ENCODE data around the gene MEF2A.

The MEF2A gene

DNA sequence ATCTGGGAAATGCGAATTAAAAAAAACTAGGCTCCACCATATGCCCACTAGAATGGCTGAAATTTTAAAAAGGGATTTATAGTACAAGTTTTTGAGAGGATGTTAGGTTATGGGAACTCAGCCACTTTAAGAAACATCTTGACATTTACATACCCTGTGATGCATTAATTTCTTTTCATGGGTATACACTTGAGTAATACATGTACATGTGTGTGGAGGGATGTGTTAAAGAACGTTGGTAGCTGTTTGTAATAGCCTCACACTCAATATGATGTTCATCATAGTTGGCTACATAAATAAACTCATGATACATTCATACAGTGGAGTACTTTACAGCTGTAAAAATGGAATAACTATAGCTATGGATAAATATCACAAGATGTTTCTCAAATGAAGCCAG is 40.9 kb downstream of the MEF2A start:
- no peak for FAIRE-seq

DNA sequence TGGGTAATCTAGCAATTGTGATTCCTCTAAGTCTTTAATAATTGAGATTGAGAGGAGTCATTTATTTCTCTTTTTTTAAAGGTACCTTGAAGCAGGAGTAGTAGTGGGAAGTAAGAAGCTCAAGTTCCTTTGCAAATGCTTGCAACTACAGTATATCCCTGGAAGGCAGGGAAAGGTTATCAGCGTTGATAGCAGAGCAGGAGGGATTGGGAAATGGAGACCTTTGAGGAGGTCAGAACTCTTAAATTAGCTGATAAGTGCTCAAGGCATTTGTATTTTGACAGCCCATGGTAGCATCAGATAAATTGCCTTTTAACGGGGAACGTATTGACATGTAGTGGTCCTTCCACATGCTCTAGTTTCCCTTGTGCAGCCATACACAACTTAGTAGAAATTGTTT is 47.7 kb downstream of the MEF2A start:
- FAIRE-seq = no peak

DNA sequence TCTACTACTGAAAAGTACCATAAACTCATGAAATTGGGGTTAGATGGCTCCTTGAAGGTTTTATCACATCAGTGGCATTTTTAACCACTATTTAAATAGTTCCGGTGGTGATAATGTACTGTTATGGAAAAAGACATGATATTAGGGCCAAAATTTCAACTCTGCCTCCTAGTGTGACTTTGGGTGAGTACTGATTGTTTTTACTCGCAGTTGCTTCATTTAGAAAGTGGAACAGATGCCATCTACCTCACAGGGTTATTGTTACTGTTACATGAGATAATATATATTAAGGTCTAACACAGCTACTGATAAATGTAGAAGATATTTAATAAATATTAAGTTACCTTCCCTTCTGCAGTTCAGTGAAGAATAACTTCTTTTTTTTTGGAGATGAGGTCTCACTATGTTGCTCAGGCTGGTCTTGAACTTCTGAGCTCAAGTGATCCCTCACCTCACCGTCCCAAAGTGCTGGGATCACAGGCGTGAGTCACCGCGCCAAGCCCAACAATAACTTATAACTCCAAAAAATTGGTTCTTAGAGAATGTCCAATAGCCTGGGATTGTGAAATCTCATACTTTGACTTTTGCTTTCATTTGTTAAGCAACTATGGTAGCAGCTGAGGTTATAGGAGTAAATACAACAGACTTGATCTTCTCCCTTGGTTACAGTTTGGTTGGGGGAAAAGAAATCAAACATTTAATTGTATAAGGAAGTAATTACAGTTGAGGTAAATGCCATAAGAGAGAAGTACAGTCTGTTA is 48.3 kb downstream of the MEF2A start:
- no peak for FAIRE-seq

DNA sequence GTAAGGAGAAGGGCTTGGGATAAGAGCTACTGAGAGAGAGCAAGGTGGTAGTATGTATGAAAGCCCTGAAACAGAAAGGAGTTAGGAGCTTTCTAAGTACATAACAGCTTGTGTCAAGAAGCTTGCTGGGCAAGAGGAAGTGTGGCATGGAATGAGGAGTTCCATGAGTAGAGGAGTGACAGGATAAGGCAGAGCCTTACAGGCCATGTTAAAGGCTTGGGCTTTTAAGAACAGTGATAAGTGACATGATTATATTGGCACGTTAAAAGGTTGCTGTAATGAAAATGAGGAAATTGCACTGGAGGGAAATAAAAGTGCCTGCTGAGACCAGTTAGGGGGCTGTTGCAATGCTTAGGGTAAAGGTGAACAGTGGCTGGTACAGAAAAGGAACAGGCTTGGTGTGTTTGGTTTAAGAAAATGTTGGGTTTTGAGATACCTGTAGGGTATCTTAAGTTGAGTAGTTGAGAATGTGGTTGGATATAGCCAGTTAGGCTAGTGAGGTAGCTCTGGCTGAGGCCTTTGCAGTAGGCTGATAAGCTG is 49.0 kb downstream of the MEF2A start:
- FAIRE-seq = no peak

DNA sequence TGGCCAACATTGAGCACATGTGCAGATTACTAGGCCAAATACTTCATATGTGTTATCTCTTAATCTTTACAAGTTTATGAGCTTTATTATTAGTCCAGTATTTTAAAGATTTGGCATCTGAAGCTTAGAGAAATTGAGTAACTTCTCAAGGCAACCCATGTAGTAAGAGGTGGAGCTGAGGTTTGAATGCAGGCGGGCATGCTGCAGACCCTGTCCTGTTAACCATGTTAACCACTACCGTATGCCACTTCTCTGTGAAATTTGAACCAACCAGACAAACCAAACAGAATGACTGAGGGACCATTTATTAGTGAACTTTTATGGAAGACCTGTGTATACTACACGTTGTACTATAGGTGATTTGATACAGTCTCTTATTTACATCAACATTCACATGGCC is 49.7 kb downstream of the MEF2A start:
- no peak for FAIRE-seq

DNA sequence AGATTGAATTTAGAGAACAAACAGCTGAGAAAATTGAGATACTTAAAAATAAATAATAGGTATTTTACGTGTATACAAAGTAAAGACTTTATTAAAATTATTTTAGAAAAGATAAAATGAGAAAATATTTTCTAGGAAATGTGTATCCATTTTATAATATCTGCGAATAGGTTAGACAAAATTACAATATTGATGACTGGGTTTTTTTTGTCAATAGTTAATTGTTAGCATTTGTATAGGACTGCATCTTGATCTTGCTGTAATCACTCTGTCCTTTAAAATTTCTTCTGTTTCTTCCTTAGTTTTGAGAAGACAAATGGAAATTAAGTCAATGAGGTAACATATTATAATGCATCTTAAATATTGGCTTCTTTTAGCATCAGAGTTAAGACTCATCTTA is 50.3 kb downstream of the MEF2A start:
- FAIRE-seq = no peak

DNA sequence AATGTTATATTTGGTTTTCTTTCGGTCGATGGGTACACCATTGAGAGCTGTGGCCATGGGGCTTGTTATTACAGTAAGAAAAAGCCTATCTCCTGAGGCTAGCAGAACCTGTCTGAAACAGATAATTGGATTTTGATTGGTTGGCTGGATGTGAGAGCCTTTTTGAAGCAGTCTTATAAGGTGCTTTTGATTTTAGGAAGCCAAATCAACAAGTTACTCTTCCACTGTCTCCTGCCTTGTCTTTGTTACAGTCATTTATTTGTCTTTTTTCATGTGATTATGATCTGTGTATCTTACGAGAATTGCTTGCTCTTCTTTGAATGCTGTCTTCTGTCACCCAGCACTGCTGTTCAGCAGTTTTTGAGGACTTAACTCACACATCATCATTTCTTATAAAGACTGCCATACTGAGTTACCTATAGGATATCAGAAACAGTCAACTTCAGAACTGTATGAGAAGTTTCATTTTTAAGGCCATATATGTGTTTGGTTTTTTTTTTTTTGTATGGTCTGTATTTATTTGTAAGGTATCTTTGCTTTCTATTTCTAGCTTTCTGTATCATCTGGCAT is 51.1 kb downstream of the MEF2A start:
- peak; percentile 51 for FAIRE-seq

DNA sequence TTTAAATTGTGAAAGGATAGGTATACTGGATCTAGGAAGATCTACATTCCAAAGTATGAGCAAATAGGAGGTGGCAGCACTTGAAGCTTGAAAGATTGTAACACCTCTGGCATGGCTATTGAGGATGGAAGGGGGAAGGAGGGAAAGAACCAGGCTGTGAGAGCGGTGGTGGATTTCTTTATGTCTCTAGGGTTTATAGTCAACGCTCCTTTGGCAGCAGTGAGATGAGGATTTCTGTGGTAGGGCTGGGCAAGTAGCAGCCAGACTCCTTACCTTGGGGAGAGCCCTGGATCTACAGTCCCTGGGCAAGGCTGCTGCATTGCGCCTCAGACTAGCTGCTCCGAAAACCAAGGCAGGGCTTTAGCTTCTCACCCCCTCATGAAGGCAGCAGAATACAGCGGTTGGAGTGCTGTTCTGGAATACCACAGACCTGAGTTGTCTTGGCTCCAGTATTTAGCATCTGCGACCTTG is 53.2 kb downstream of the MEF2A start:
- FAIRE-seq = no peak

DNA sequence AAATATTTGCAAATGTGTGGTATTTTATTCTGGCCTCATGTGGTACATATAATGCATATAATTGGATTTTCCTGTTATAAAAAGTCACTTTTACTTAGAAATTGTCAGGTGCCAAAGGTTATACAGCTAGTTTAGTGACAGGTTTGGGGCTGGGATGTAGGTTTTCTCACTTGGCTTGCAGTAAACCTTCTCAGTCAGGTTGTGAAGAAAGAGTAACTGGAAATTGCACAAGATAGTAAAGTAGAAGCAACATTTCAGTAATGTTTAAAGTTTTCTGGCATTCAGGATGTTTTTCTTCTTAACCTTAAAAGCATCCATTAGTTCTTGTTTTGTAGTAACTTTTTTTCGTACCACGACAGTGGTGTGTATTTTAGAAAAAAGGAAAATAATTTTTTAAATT is 53.9 kb downstream of the MEF2A start:
- FAIRE-seq = no peak

DNA sequence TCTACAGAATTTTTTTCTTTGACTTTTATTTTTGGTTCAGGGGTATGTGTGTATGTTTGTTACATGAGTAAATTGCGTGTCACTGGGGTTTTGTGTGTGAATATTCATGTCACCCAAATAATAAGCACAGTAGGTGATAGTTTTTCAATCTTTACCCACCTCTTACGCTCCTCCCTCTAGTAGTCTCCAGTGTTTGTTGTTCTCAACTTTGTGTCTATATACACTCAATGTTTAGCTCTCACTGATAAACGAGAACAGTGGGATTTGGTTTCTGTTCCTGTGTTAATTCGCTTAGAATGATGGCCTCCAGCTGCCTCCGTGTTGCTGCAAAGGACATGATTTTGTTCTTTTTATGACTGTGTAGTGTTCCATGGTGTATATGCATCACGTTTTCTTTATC is 54.4 kb downstream of the MEF2A start:
- FAIRE-seq = peak; percentile 70

DNA sequence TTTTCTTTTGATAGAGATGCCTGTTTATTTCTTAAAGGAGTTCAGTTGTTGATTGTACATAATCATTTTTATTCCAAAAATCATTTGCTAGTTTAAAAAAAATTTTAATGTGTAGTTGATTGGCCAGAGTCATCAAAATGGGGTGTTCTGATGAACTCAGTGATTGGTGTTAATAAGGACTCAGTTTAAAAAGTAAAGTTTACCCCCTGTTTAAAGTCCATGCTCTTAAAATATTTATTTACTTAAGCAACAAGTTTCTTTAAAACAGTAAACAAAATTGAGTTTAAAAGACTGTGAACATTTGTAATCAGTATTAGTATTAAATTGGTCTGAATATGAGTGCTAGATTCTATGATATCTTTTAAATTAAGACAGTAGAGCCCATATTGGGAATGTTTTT is 56.0 kb downstream of the MEF2A start:
- no peak for FAIRE-seq

DNA sequence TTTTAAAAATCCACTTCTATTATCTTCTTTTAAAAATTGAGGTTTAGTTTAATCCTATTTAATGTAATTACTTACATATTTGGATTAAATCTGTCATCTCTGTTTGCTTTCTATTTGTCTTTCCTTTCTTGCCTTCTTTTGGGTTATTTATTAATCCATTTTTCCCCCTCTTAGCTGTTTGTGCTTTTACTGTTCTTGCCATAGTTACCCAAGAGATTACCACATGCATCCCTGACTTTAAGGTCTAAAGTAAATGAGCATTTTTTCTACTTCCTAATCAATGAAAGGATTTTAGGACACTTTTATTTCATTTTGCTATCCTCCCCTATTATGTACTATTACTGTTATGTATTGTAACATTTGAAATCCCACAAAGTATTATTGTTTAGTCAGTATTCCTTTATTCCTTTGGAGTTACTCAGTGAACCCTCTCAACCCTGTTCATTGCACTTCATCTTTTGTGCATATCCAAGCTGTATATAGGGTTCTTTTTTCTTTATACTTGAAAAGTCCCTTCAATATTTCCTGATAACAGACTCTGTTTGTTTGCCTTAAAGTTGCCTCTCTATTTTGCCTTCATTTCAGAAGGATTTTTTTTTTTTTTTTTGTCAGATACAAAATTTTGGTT is 62.7 kb downstream of the MEF2A start:
- FAIRE-seq = peak; percentile 97

DNA sequence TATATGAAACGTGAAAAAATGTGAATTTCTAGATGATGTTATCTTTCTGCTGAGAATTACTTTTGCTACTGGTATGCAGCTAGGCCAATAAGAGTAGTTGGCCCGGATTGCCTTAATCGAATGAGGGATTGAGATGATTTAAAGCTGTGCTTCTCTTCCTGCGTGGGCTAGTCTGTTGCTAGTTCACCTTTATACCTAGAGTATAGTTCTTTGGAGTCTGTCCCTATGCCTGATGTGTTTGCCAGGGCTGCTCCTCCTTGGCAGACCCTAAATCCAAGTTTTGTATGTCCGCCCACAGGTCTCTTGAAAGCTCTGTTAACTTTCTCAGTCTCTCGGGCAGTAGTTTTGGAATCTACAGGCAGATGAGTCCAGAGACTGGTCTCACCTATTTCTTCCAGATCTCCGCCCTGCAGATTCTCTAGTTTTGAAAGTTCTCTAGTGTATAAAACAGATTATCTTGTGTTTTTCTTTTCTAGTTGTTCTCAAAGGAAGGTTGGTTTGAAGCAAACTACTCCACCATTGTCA is 64.9 kb downstream of the MEF2A start:
- FAIRE-seq = no peak

DNA sequence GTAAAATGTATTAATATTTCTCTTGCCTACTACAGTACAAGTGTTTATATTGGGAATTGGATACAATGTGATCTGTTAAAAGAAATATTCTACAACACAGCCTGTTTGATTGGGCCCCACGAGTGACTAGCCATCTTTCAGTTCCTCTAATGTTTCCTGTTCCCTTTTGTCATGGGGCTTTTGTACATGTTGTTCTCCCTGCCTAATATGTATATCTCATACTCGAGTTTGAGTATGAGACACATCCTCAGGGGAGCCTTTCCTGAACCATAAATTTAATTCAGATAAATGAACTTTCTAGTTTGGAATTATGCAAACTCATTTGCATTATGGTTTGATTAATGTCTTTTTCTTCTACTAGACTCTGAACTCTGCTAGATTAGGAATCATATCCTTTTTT is 65.5 kb downstream of the MEF2A start:
- no peak for FAIRE-seq

DNA sequence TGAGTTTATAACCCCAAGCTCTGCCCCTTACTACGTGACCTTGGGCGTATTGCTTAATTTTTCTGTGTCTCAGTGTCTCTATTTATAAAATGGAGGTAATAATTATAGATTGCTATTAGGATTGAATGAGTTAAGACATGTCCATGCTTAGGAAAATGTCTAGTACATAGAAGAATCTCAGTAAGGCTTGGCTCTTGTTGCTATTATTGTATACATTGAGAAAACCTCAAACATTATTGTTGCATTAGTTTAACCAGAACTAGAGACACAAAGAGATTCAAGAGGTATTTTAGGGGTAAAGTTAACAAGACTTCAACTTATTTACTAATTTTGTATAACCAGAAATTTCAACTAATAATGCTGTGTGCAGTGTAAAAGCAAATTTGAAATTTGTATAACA is 66.7 kb downstream of the MEF2A start:
- no peak for FAIRE-seq

DNA sequence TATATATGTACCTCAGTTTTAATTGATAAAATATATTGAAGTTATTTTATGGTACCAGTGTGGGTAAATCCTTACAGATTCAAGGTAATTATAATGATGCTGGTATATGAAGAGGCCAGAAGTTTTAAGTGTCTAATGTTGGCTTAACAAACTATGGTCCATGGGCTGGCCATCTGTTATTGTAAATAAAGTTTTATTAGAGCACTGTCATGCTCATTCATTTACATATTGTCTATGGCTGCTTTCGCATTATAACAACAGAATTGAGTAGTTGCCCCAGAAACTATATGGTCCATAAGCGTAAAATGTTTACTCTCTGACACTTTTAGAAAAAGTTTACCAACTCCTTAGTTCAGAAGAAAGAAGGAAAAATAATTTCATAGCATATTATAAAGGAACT is 67.9 kb downstream of the MEF2A start:
- FAIRE-seq = no peak

DNA sequence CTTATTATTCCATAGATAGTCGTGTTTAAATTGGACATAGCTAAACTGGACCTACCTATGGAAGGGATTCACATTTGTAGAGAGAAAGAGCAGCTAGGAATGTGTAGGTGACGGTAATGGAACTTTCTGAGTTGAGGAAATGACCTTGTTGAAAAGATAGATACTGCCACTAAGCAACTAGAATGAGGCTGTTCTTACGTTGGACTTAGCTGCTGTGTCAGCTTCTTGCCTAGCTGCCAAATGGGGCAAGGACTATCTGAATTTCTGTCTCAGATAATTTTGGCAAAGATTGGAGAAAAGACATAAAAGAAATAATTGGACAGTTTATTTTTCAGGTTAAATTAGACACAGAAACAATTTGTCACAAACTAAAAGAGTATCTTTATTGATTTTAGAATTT is 68.8 kb downstream of the MEF2A start:
- no peak for FAIRE-seq

DNA sequence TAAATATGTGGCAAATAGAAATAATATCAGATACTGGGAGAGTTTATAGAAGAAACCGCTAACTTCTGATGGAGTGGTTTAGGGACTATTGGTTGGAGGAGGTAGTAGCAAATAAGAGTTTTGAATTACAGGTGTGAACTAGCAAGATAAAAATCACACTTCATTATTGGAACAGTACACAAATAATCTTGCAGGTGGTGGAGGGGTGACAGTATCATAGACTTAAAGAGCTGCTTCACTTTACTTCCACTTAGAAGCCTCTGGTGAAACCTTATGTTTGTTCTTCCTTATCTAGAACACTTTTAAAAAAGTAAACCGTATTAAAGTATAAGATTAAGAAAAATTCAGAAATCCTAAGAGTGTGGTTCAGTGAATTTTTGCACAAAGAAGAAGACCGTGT is 69.4 kb downstream of the MEF2A start:
- no peak for FAIRE-seq

DNA sequence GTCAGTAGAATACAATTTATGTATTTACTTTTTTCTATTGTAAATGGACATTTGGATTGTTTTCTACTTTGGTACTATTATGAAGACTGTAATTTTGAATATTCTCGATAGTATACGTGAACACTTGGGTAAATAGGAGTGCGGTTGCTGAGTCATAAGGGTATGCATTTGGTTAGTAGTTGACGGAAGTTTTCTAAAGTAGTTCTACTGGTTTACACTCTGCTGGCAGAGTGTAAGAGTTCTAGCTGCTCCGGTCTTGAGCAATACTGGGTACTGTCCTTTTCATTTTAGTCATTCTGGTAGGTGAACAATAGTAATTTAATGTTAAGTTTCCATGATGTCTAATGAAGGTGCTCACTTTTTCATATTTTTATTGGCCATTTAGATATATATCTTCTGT is 70.0 kb downstream of the MEF2A start:
- no peak for FAIRE-seq

DNA sequence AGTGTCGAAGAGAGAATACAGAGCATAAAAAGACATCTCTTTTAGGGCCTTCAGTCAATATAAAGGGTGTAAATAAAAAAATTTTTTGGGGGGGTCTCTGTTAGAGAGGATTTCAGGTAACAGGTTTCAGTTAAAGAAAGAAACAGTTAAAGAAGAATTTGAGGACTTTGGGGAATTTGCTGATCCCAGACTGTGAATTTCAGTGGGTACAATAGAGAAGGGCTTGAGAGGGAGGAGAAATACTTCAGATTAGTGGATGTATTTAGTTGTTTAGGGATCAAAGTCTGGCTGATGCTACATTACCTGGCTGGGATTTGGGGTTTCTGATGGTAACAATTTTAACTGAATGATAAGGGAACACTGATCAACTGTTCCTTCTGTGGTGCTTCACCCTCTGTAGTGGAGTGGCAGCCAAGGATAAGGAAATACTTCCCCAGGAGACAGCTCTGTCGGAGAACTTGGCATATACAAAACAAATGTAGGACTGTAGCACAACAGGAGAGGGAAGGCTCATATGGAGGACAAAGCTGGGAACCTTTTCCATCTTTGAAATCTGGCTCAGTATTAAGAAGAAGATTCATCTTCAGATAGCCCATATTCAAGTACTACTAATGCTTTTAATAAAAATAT is 79.2 kb downstream of the MEF2A start:
- FAIRE-seq = no peak

DNA sequence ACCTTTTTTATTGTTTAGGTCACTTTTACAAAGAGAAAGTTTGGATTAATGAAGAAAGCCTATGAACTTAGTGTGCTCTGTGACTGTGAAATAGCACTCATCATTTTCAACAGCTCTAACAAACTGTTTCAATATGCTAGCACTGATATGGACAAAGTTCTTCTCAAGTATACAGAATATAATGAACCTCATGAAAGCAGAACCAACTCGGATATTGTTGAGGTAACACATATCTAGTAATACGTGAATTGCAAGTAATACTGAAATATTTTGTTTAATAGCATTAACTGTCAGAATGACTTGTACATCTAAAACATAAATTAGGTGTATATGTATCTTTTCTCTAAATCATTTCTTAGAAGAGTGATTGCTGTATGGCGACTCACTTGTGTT is 79.8 kb downstream of the MEF2A start:
- no peak for FAIRE-seq

DNA sequence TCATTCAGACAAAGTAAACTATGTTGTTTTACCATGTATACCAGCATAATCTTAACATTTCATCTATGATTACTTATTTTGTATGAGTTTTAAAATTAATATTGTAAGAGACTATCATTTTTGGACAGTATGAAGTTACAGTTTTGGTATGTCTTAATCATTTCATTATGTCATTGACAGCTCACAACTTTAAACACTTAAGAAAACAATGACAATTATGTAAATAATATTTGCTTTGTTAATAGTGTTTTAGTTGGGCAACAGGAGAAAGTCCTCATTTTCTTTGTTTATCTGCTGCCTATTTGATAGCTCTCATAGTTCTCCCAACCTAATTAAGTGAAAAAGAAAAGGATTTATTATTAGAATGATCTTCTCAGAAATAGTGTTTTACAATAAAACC is 80.2 kb downstream of the MEF2A start:
- peak; percentile 68 for FAIRE-seq

DNA sequence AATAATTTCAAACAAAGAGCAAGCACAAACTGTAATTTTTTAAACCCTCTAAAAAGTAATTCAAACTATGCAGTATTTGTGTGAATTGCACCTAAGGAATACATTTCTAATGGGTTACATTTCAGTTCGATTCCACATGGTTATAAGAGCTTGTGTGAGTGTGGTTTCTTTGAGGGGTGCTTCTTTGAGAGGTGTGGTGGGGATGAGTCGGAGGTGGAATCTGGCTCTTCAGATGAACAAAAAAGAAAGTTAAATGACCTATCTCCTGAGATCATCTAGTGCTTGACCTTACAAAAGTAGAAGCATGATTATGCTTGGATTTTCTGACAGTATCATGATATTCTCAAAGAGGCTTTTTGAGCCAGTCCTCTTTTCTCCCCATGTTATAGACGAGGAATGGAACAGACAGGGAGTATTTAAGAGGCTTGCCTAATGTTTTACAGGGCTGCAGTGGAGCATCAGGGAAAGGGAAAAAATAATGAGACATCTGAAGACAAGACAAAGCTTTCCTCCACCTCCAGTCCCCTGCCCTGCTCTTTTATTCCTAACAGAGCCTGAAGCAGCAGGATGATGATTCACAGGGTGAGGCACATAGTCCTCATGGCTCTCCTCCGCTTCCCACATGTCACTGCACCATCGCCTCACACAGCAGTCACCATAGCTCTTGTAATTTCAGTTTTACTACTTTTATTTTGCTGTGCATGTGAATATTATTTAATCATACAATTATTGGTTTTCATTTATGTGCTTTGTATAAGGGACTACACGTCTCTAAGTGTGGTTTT is 85.4 kb downstream of the MEF2A start:
- no peak for FAIRE-seq
